Measurements from ENCODE around the gene COL4A3.

- TF ChIP-seq POLR2A (IDR thresholded peaks at IDR 0.05; ENCODE audit: low read length) = no peak
- TF ChIP-seq GATA1 (IDR thresholded peaks at IDR 0.05; ENCODE audit: low read depth, low read length) = no peak
These were observed 148.2 kb downstream of the COL4A3 start for GRCh38 chr2:227312579-227312978.
